ENCODE measurements around the gene GPR108.

Gene GPR108

DNA sequence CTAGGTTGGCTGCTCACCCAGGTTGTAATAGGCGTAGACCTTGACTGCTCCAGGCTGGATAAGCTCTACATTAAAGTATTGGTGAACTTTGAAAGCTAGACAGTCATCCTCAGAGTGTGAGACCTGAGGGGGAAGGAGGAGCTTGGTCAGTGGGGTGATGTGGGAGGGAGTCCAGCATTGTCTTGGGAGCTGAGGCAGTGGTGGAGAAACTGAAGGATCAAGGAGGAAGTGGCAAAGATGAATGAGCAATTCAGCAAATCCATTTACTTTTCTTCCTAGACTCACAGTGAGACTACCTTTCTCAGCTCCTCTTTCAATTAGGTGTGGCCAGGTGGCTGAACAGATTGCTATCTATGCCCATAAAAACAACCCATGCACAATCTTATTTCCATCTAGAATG lies 57.2 kb downstream of the GPR108 start:
- in situ Hi-C loops (cut with MboI; ENCODE audit: low sequenced_read_pairs, unreplicated experiment): no loop called here
- no peak for DNase-seq (ENCODE audit: low spot score)
- TF ChIP-seq, protein P1, sequence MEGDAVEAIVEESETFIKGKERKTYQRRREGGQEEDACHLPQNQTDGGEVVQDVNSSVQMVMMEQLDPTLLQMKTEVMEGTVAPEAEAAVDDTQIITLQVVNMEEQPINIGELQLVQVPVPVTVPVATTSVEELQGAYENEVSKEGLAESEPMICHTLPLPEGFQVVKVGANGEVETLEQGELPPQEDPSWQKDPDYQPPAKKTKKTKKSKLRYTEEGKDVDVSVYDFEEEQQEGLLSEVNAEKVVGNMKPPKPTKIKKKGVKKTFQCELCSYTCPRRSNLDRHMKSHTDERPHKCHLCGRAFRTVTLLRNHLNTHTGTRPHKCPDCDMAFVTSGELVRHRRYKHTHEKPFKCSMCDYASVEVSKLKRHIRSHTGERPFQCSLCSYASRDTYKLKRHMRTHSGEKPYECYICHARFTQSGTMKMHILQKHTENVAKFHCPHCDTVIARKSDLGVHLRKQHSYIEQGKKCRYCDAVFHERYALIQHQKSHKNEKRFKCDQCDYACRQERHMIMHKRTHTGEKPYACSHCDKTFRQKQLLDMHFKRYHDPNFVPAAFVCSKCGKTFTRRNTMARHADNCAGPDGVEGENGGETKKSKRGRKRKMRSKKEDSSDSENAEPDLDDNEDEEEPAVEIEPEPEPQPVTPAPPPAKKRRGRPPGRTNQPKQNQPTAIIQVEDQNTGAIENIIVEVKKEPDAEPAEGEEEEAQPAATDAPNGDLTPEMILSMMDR (IDR thresholded peaks at IDR 0.05; ENCODE audit: borderline replicate concordance, control extremely low read depth, extremely low read depth, insufficient read depth, missing control alignments): no peak

Measured in GM13976 (cell line).